ENCODE results near the gene OSBPL3. TPM values are rescaled to one million over a fixed set of nuclear protein-coding genes. Genes with fewer than 3 reads are reported as not detected.

OSBPL3 gene
- total RNA-seq, 1 experiment from 2014 or later = 16.0 TPM

DNA sequence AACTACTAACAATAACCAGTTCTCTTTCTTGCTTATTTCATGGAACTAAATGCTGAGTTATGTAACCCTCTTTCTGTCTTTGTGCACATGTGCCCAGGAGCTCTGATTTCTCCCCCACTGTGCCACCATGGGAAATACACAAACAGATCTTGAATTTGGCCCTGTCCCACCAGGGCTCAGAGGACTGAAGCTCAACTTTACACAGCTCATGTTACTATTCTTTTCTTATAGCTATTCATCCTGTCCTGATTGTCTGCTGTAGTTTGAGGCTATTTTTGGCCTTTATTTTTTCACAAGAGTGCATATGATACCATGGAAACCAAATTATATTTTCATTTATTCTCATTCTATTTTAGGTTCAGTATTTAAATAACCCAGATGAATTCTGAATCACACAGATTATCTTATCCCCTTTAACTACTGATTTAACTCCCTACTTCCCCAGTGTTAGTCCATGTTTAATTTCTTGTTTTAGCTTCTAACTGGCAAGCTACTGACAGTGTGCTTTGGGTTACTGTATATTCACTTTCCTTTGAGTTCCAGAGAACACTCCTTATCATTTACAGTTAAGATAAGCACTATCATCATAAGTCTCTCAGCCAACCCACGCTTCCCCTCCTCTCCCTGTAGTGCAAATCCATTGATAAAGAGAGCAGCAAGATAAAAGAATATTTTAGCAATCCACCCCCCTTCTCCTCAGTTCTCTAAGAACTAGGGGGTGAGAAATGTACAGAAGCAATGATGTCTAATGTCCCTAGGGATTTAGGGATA lies 150.9 kb downstream of the OSBPL3 start:
- CTCF ChIA-PET = interaction anchor here (0.6 to 1.7 kb wide), 3 partner anchors 9 to 16 kb away, joined by 3 to 8 read pairs (median 3); no protein-coding TSS in a partner anchor
- no peak for DNase-seq (ENCODE audit: low spot score)
- POLR2A ChIA-PET = no interaction called here
- H3K4me3 Mint-ChIP-seq = no peak overlapping the region
- no peak overlapping the region for H3K27ac Mint-ChIP-seq
- TF ChIP-seq SMAD3 (CRISPR knock-in tag; IDR thresholded peaks at IDR 0.05; ENCODE audit: borderline replicate concordance) (no peak), GABPB1 (CRISPR knock-in tag; IDR thresholded peaks at IDR 0.05) (no peak), CREB1 (CRISPR knock-in tag; IDR thresholded peaks at IDR 0.05) (no peak), SP1 (CRISPR knock-in tag; conservative IDR thresholded peaks at IDR 0.05) (no peak), FOXJ3 (CRISPR knock-in tag; IDR thresholded peaks at IDR 0.05; ENCODE audit: borderline replicate concordance) (no peak), GTF2I (CRISPR knock-in tag; conservative IDR thresholded peaks at IDR 0.05) (no peak), ATF1 (CRISPR knock-in tag; IDR thresholded peaks at IDR 0.05) (no peak), JAZF1 (CRISPR knock-in tag; IDR thresholded peaks at IDR 0.05) (no peak), NR3C1 (CRISPR knock-in tag; conservative IDR thresholded peaks at IDR 0.05; ENCODE audit: low read depth) (no peak), HMGXB4 (CRISPR knock-in tag; IDR thresholded peaks at IDR 0.05) (no peak), NFYB (CRISPR knock-in tag; conservative IDR thresholded peaks at IDR 0.05; ENCODE audit: low read depth) (no peak), EMX1 (CRISPR knock-in tag; IDR thresholded peaks at IDR 0.05) (no peak), SOX15 (CRISPR knock-in tag; IDR thresholded peaks at IDR 0.05) (no peak), ELF4 (CRISPR knock-in tag; IDR thresholded peaks at IDR 0.05; ENCODE audit: low read depth) (no peak), CDX4 (CRISPR knock-in tag; IDR thresholded peaks at IDR 0.05; ENCODE audit: borderline replicate concordance) (no peak), NFE2L1 (CRISPR knock-in tag; IDR thresholded peaks at IDR 0.05) (no peak), ETV6 (CRISPR knock-in tag; IDR thresholded peaks at IDR 0.05) (no peak)
- TF ChIP-seq, protein P1, sequence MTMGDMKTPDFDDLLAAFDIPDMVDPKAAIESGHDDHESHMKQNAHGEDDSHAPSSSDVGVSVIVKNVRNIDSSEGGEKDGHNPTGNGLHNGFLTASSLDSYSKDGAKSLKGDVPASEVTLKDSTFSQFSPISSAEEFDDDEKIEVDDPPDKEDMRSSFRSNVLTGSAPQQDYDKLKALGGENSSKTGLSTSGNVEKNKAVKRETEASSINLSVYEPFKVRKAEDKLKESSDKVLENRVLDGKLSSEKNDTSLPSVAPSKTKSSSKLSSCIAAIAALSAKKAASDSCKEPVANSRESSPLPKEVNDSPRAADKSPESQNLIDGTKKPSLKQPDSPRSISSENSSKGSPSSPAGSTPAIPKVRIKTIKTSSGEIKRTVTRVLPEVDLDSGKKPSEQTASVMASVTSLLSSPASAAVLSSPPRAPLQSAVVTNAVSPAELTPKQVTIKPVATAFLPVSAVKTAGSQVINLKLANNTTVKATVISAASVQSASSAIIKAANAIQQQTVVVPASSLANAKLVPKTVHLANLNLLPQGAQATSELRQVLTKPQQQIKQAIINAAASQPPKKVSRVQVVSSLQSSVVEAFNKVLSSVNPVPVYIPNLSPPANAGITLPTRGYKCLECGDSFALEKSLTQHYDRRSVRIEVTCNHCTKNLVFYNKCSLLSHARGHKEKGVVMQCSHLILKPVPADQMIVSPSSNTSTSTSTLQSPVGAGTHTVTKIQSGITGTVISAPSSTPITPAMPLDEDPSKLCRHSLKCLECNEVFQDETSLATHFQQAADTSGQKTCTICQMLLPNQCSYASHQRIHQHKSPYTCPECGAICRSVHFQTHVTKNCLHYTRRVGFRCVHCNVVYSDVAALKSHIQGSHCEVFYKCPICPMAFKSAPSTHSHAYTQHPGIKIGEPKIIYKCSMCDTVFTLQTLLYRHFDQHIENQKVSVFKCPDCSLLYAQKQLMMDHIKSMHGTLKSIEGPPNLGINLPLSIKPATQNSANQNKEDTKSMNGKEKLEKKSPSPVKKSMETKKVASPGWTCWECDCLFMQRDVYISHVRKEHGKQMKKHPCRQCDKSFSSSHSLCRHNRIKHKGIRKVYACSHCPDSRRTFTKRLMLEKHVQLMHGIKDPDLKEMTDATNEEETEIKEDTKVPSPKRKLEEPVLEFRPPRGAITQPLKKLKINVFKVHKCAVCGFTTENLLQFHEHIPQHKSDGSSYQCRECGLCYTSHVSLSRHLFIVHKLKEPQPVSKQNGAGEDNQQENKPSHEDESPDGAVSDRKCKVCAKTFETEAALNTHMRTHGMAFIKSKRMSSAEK (CRISPR knock-in tag; IDR thresholded peaks at IDR 0.05; ENCODE audit: borderline replicate concordance) = no peak
- TF ChIP-seq, protein P2, sequence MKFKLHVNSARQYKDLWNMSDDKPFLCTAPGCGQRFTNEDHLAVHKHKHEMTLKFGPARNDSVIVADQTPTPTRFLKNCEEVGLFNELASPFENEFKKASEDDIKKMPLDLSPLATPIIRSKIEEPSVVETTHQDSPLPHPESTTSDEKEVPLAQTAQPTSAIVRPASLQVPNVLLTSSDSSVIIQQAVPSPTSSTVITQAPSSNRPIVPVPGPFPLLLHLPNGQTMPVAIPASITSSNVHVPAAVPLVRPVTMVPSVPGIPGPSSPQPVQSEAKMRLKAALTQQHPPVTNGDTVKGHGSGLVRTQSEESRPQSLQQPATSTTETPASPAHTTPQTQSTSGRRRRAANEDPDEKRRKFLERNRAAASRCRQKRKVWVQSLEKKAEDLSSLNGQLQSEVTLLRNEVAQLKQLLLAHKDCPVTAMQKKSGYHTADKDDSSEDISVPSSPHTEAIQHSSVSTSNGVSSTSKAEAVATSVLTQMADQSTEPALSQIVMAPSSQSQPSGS (CRISPR knock-in tag; IDR thresholded peaks at IDR 0.05; ENCODE audit: borderline replicate concordance, low read depth) = no peak
- TF ChIP-seq, protein P3, sequence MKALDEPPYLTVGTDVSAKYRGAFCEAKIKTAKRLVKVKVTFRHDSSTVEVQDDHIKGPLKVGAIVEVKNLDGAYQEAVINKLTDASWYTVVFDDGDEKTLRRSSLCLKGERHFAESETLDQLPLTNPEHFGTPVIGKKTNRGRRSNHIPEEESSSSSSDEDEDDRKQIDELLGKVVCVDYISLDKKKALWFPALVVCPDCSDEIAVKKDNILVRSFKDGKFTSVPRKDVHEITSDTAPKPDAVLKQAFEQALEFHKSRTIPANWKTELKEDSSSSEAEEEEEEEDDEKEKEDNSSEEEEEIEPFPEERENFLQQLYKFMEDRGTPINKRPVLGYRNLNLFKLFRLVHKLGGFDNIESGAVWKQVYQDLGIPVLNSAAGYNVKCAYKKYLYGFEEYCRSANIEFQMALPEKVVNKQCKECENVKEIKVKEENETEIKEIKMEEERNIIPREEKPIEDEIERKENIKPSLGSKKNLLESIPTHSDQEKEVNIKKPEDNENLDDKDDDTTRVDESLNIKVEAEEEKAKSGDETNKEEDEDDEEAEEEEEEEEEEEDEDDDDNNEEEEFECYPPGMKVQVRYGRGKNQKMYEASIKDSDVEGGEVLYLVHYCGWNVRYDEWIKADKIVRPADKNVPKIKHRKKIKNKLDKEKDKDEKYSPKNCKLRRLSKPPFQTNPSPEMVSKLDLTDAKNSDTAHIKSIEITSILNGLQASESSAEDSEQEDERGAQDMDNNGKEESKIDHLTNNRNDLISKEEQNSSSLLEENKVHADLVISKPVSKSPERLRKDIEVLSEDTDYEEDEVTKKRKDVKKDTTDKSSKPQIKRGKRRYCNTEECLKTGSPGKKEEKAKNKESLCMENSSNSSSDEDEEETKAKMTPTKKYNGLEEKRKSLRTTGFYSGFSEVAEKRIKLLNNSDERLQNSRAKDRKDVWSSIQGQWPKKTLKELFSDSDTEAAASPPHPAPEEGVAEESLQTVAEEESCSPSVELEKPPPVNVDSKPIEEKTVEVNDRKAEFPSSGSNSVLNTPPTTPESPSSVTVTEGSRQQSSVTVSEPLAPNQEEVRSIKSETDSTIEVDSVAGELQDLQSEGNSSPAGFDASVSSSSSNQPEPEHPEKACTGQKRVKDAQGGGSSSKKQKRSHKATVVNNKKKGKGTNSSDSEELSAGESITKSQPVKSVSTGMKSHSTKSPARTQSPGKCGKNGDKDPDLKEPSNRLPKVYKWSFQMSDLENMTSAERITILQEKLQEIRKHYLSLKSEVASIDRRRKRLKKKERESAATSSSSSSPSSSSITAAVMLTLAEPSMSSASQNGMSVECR (CRISPR knock-in tag; IDR thresholded peaks at IDR 0.05; ENCODE audit: borderline replicate concordance) = no peak
- H3K9me3 Mint-ChIP-seq = no peaks in the 10 kb centered on the region
- peaks cover 3% of the 10 kb centered on the region for H3K36me3 Mint-ChIP-seq
- H3K27me3 Mint-ChIP-seq (ENCODE audit: low read depth) = no peaks in the 10 kb centered on the region
- H3K4me1 Mint-ChIP-seq = no peaks in the 10 kb centered on the region
- no peak for ATAC-seq
